H1 (cell line): ENCODE data around the gene PRKN. TPM values are rescaled to one million over a fixed set of nuclear protein-coding genes. Genes with fewer than 3 reads are reported as not detected.

Experiments
- ASH2L ChIP-seq: fragments of 200-600, 300-600 bp; sonication (generic); IDR thresholded peaks from one replicate; pipeline ENCODE4 v1.7.1; 2017; ENCODE audit warnings: low read length
- HDAC2 ChIP-seq, 2 experiments: fragments of 300-600 bp in 1 of 2; sonication (generic) in 1 of 2; IDR thresholded peaks; 2 replicates each; pipeline ENCODE4 v1.6.1; 2011 to 2012; ENCODE audit warnings: low read depth in 2 of 2, low read length in 2 of 2, mild to moderate bottlenecking in 2 of 2, moderate library complexity in 2 of 2, borderline replicate concordance in 1 of 2, inconsistent platforms in 1 of 2
- JUND ChIP-seq: IDR thresholded peaks from 2 replicates; pipeline ENCODE4 v1.6.1; 2011; ENCODE audit warnings: mild to moderate bottlenecking, improper control_type of control experiment, low read length
- KDM5A ChIP-seq: fragments of 200-600 bp; IDR thresholded peaks from 2 replicates; pipeline ENCODE4 v1.7.1; 2012; ENCODE audit warnings: mild to moderate bottlenecking, low read length, inconsistent platforms, mixed read lengths
- PHF8 ChIP-seq: fragments of 200-600 bp; sonication (generic); conservative IDR thresholded peaks from 2 replicates; pipeline ENCODE4 v1.7.1; 2012; ENCODE audit warnings: low read depth, mild to moderate bottlenecking, inconsistent platforms, low read length, moderate library complexity
- RAD21 ChIP-seq, 2 experiments: IDR thresholded peaks in 1 of 2; conservative IDR thresholded peaks in 1 of 2; 2 replicates each; pipeline ENCODE4 v1.6.1; 2011; ENCODE audit warnings: low read depth in 2 of 2, low read length in 2 of 2, improper control_type of control experiment in 1 of 2, inconsistent platforms in 1 of 2, mild to moderate bottlenecking in 1 of 2, moderate library complexity in 1 of 2
- RFX5 ChIP-seq: IDR thresholded peaks from 2 replicates; pipeline ENCODE4 v1.6.1; 2011; ENCODE audit warnings: low read depth, low read length, improper control_type of control experiment, borderline replicate concordance
- SIRT6 ChIP-seq: IDR thresholded peaks from one replicate; pipeline ENCODE4 v1.7.1; 2012; ENCODE audit warnings: low read length, inconsistent platforms
- polyA plus RNA-seq, 7 experiments: library from polyadenylated mRNA; depleted of rRNA in 3 of 7; stranded (reverse) in 5 of 7; unstranded in 2 of 7; fragments of >200 nt in 5 of 7; fragments of 200-250 nt in 2 of 7; gene quantifications; 1 replicate in 5 of 7; 2 replicates in 1 of 7; 4 replicates in 1 of 7; pipeline versions ENCODE4 v1.2.1 to v1.2.3, GENCODE V29; 2011 to 2013; ENCODE audit warnings: missing spikeins in 2 of 7, mixed read lengths in 2 of 7
- total RNA-seq: library from RNA; stranded (reverse); fragmentation: NEBNext Ultra II Directional; extraction: Animal tissue kit (Norgen Biotek cat#: 25700); gene quantifications from 2 replicates; pipeline ENCODE4 v1.2.1, GENCODE V29; 2021
- TF ChIP-seq, protein P1 (sequence below): fragments of 300-600 bp; sonication (generic); IDR thresholded peaks from 2 replicates; pipeline ENCODE4 v1.7.1; 2012; ENCODE audit warnings: low read length, moderate library complexity, mild to moderate bottlenecking, inconsistent platforms; ENCODE audit not compliant: insufficient replicate concordance
- TF ChIP-seq, protein P2 (sequence below): IDR thresholded peaks from 2 replicates; pipeline ENCODE4 v1.6.1; 2011; ENCODE audit warnings: low read depth, mild to moderate bottlenecking, low read length; ENCODE audit not compliant: insufficient read depth

PRKN gene
- total and polyA plus RNA-seq, 2 of the 8 experiments (the other 6 are each of a cell fraction or from before 2014, with no cell fraction given), result 0.13 to 0.29 TPM

- TF ChIP-seq, protein P1, sequence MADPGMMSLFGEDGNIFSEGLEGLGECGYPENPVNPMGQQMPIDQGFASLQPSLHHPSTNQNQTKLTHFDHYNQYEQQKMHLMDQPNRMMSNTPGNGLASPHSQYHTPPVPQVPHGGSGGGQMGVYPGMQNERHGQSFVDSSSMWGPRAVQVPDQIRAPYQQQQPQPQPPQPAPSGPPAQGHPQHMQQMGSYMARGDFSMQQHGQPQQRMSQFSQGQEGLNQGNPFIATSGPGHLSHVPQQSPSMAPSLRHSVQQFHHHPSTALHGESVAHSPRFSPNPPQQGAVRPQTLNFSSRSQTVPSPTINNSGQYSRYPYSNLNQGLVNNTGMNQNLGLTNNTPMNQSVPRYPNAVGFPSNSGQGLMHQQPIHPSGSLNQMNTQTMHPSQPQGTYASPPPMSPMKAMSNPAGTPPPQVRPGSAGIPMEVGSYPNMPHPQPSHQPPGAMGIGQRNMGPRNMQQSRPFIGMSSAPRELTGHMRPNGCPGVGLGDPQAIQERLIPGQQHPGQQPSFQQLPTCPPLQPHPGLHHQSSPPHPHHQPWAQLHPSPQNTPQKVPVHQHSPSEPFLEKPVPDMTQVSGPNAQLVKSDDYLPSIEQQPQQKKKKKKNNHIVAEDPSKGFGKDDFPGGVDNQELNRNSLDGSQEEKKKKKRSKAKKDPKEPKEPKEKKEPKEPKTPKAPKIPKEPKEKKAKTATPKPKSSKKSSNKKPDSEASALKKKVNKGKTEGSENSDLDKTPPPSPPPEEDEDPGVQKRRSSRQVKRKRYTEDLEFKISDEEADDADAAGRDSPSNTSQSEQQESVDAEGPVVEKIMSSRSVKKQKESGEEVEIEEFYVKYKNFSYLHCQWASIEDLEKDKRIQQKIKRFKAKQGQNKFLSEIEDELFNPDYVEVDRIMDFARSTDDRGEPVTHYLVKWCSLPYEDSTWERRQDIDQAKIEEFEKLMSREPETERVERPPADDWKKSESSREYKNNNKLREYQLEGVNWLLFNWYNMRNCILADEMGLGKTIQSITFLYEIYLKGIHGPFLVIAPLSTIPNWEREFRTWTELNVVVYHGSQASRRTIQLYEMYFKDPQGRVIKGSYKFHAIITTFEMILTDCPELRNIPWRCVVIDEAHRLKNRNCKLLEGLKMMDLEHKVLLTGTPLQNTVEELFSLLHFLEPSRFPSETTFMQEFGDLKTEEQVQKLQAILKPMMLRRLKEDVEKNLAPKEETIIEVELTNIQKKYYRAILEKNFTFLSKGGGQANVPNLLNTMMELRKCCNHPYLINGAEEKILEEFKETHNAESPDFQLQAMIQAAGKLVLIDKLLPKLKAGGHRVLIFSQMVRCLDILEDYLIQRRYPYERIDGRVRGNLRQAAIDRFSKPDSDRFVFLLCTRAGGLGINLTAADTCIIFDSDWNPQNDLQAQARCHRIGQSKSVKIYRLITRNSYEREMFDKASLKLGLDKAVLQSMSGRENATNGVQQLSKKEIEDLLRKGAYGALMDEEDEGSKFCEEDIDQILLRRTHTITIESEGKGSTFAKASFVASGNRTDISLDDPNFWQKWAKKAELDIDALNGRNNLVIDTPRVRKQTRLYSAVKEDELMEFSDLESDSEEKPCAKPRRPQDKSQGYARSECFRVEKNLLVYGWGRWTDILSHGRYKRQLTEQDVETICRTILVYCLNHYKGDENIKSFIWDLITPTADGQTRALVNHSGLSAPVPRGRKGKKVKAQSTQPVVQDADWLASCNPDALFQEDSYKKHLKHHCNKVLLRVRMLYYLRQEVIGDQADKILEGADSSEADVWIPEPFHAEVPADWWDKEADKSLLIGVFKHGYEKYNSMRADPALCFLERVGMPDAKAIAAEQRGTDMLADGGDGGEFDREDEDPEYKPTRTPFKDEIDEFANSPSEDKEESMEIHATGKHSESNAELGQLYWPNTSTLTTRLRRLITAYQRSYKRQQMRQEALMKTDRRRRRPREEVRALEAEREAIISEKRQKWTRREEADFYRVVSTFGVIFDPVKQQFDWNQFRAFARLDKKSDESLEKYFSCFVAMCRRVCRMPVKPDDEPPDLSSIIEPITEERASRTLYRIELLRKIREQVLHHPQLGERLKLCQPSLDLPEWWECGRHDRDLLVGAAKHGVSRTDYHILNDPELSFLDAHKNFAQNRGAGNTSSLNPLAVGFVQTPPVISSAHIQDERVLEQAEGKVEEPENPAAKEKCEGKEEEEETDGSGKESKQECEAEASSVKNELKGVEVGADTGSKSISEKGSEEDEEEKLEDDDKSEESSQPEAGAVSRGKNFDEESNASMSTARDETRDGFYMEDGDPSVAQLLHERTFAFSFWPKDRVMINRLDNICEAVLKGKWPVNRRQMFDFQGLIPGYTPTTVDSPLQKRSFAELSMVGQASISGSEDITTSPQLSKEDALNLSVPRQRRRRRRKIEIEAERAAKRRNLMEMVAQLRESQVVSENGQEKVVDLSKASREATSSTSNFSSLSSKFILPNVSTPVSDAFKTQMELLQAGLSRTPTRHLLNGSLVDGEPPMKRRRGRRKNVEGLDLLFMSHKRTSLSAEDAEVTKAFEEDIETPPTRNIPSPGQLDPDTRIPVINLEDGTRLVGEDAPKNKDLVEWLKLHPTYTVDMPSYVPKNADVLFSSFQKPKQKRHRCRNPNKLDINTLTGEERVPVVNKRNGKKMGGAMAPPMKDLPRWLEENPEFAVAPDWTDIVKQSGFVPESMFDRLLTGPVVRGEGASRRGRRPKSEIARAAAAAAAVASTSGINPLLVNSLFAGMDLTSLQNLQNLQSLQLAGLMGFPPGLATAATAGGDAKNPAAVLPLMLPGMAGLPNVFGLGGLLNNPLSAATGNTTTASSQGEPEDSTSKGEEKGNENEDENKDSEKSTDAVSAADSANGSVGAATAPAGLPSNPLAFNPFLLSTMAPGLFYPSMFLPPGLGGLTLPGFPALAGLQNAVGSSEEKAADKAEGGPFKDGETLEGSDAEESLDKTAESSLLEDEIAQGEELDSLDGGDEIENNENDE, result no peak
- TF ChIP-seq PHF8 (no peak), RAD21 (IDR thresholded peaks at IDR 0.05 in 1 of 2, conservative IDR thresholded peaks at IDR 0.05 in 1 of 2; ENCODE audit: low read depth in 2 of 2, low read length in 2 of 2) (no peak), SIRT6 (no peak), ASH2L (no peak), JUND (no peak), RFX5 (no peak), KDM5A (no peak), HDAC2 (IDR thresholded peaks at IDR 0.05; ENCODE audit: borderline replicate concordance in 1 of 2, low read depth in 2 of 2, low read length in 2 of 2) (no peak)
- TF ChIP-seq, protein P2, sequence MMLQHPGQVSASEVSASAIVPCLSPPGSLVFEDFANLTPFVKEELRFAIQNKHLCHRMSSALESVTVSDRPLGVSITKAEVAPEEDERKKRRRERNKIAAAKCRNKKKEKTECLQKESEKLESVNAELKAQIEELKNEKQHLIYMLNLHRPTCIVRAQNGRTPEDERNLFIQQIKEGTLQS, result no peak
Measured at GRCh38 chr6:161548713-161549296, 1178.8 kb downstream of the PRKN start (continued).
